HepG2 (cell line): ENCODE results near the gene KLHL11. TPM values are rescaled to one million over a fixed set of nuclear protein-coding genes. Genes with fewer than 3 reads are reported as not detected.

ENCODE experiments used
- AKAP8 ChIP-seq: sonication (generic); formaldehyde crosslinking; IDR thresholded peaks from 2 replicates; pipeline ENCODE4 v1.5.1; 2020; ENCODE audit warnings: mild to moderate bottlenecking, missing genetic modification reagents
- KDM5B ChIP-seq: sonication (generic); formaldehyde crosslinking; IDR thresholded peaks from 2 replicates; pipeline ENCODE4 v1.4.0; 2020; ENCODE audit warnings: missing genetic modification reagents, mild to moderate bottlenecking, borderline replicate concordance
- PPARG ChIP-seq: conservative IDR thresholded peaks from 2 replicates; pipeline ENCODE4 v1.6.1; 2016; ENCODE audit warnings: missing biosample characterization, missing genetic modification reagents
- TBP ChIP-seq: sonication (generic); formaldehyde crosslinking; IDR thresholded peaks from 2 replicates; pipeline ENCODE4 v1.5.0; 2020; ENCODE audit warnings: missing genetic modification reagents
- TFDP2 ChIP-seq: sonication (generic); formaldehyde crosslinking; IDR thresholded peaks from 2 replicates; pipeline ENCODE4 v1.4.0; 2020; ENCODE audit warnings: missing genetic modification reagents
- ZBTB33 ChIP-seq: sonication (generic); formaldehyde crosslinking; IDR thresholded peaks from 2 replicates; pipeline ENCODE4 v1.4.0; 2020; ENCODE audit warnings: missing genetic modification reagents
- ZNF142 ChIP-seq: sonication (generic); formaldehyde crosslinking; IDR thresholded peaks from 2 replicates; pipeline ENCODE4 v1.4.0; 2020; ENCODE audit warnings: missing genetic modification reagents
- ZNF234 ChIP-seq: sonication (generic); formaldehyde crosslinking; conservative IDR thresholded peaks from 2 replicates; pipeline ENCODE4 v1.5.1; 2020; ENCODE audit warnings: mild to moderate bottlenecking, missing genetic modification reagents
- ZNF260 ChIP-seq: sonication (generic); formaldehyde crosslinking; IDR thresholded peaks from 2 replicates; pipeline ENCODE4 v1.4.0; 2020; ENCODE audit warnings: missing genetic modification reagents, low read depth, mild to moderate bottlenecking, borderline replicate concordance
- ZNF552 ChIP-seq: sonication (generic); formaldehyde crosslinking; IDR thresholded peaks from 2 replicates; pipeline ENCODE4 v1.9.0; 2022; ENCODE audit warnings: missing genetic modification reagents, mild to moderate bottlenecking, borderline replicate concordance
- ZNF563 ChIP-seq: sonication (generic); formaldehyde crosslinking; IDR thresholded peaks from 2 replicates; pipeline ENCODE4 v1.8.0; 2022; ENCODE audit warnings: mild to moderate bottlenecking, moderate library complexity, missing genetic modification reagents
- ZNF691 ChIP-seq: sonication (generic); formaldehyde crosslinking; IDR thresholded peaks from 2 replicates; pipeline ENCODE4 v1.4.0; 2020; ENCODE audit warnings: missing genetic modification reagents, low read depth, mild to moderate bottlenecking, borderline replicate concordance
- ZSCAN31 ChIP-seq: sonication (generic); formaldehyde crosslinking; IDR thresholded peaks from 2 replicates; pipeline ENCODE4 v1.5.0; 2020; ENCODE audit warnings: low read depth, mild to moderate bottlenecking, missing genetic modification reagents
- polyA plus RNA-seq, 8 experiments: library from polyadenylated mRNA; depleted of rRNA in 3 of 8; stranded (reverse) in 7 of 8; unstranded in 1 of 8; fragments of >200 nt; fragmentation: Illumina TruSeq in 4 of 8; extraction: Trizol in 4 of 8; gene quantifications; 2 replicates each; pipeline versions ENCODE4 v1.2.1 to v1.2.3, GENCODE V29; 2011 to 2016; ENCODE audit warnings: low read depth in 4 of 8, missing spikeins in 1 of 8, mixed read lengths in 1 of 8; ENCODE audit not compliant: insufficient read depth in 1 of 8
- total RNA-seq, 5 experiments: library from RNA; depleted of rRNA; stranded (reverse); fragments of >200 nt; fragmentation: Illumina TruSeq; extraction: Trizol; gene quantifications; 2 replicates each; pipeline ENCODE4 v1.2.3, GENCODE V29; 2016; ENCODE audit warnings: low read depth in 1 of 5

The KLHL11 gene
- total and polyA plus RNA-seq, 2 of the 13 experiments (the other 11 are each of a cell fraction or from before 2014, with no cell fraction given): 7.7 to 27.5 TPM

- TF ChIP-seq ZNF234 (CRISPR knock-in tag) (peak; percentile 90; the same call in 1 of the 2 replicates), KDM5B (CRISPR knock-in tag) (peak; percentile 91), TFDP2 (CRISPR knock-in tag) (peak; percentile 82), ZNF563 (CRISPR knock-in tag) (no peak; the same call in none of the 2 replicates), ZBTB33 (CRISPR knock-in tag) (peak; percentile 23; the same call in 1 of the 2 replicates), TBP (CRISPR knock-in tag) (peak; percentile 58; the same call in 1 of the 2 replicates), ZNF552 (CRISPR knock-in tag) (no peak), AKAP8 (CRISPR knock-in tag) (no peak), ZNF260 (no peak), PPARG (CRISPR knock-in tag) (peak; percentile 60; the same call in 1 of the 2 replicates), ZSCAN31 (CRISPR knock-in tag) (peak; percentile 93; the same call in 1 of the 2 replicates), ZNF142 (CRISPR knock-in tag) (no peak), ZNF691 (CRISPR knock-in tag) (no peak; the same call in 1 of the 2 replicates)
Observed at GRCh38 chr17:41864836-41865595, at the start of gene KLHL11 (continued).
